Uterine smooth muscle cell (primary cell): ENCODE measurements around the gene FCHO1. TPM values are rescaled to one million over a fixed set of nuclear protein-coding genes. Genes with fewer than 3 reads are reported as not detected.

Experiments
- total RNA-seq: library from RNA; depleted of rRNA; stranded (reverse); fragments of >200 nt; gene quantifications from 2 replicates; pipeline ENCODE4 v1.2.3, GENCODE V29; 2014

The FCHO1 gene, protein sequence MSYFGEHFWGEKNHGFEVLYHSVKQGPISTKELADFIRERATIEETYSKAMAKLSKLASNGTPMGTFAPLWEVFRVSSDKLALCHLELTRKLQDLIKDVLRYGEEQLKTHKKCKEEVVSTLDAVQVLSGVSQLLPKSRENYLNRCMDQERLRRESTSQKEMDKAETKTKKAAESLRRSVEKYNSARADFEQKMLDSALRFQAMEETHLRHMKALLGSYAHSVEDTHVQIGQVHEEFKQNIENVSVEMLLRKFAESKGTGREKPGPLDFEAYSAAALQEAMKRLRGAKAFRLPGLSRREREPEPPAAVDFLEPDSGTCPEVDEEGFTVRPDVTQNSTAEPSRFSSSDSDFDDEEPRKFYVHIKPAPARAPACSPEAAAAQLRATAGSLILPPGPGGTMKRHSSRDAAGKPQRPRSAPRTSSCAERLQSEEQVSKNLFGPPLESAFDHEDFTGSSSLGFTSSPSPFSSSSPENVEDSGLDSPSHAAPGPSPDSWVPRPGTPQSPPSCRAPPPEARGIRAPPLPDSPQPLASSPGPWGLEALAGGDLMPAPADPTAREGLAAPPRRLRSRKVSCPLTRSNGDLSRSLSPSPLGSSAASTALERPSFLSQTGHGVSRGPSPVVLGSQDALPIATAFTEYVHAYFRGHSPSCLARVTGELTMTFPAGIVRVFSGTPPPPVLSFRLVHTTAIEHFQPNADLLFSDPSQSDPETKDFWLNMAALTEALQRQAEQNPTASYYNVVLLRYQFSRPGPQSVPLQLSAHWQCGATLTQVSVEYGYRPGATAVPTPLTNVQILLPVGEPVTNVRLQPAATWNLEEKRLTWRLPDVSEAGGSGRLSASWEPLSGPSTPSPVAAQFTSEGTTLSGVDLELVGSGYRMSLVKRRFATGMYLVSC
- total RNA-seq, result 0.33 and 1.00 TPM in 2 replicates

DNA sequence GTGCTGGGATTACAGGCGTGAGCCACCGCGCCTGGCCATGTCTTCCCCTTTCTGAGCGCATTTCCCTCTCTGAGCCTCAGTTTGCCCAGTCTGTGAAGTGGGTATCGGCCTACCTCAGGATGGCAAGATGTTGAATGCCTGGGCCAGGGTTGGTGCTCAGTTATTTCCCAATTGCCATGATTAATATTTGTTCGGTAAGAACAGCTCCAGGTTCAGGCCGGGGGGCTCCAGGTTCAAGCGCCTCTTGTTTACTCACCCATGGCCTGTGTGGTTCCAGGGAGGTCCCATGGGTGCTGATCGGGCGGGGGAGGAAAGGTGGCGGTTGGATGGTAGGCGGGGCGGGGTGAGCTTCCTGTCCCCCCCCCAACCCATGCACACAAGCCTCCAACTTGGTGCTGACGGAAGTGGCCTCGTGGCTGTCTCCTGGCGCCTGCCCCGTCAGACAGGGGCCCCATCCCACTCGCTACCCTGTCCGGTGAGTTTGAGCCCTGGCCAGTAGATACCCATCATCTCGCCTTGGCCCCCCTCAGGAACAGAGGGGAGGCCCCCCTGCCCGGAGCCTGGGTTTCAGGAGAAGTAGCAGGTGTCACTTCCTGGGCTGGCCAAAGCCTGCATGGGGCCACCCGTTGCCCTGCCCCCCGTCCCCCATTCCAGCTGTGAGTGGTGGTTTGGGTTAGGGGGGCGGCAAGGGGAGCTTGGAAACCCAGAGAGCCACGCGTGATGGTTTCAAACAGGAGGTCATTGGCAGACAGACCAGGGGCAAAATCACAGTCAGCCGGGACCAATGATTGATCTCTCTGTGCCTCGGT lies at the start of gene FCHO1:
FCHO1 (plus strand) TSS at position 375 of the 809 bp plus-strand sequence. CDS start 3,688 bp downstream, outside the sequence.

GRCh38 chr19:17718947-17719711 lies 32.1 kb upstream of the FCHO1 start, which contains the start of gene MAP1S:
Gene MAP1S, plus strand, starts transcription at chr19:17719480. Its CDS starts 23 bp downstream, at chr19:17719503.

DNA sequence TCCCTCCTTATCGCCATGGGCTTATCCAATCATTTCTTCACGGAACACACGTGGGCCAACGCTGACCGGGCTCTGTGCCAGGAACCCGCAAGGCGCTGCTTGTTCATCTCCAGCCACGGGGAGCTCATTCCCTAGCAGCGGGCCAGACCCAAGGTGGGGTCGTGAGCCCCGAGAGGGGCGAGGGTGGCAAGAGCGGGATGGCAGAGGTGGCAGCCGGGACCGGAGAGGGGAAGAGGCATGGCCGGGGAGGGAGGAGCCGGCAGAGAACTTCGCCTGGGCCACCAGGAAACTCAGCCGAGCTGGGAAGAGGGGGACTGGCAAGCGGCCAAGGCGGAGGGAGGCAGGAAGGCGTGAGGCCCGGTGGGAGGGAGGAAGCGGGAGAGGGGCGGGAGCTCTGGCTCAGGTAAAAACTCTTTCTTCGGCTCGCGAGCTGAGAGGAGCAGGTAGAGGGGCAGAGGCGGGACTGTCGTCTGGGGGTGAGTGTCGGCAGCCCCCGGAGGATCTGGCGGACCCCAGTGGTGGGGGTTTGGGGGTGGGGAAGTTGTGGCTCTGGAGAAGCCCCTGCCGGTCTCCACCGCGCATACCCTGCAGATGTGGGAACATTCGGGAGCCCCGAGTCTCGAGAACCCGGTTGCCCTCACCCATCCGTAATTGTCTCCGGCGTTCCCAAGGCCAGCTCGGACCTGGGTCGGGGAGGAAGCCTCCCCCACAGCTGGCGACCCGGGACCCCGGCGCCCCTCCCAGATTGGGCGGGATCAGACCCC lies 43.6 kb downstream of the FCHO1 start, which contains the start of gene B3GNT3:
B3GNT3 (plus strand) TSS at position 408 of the 764 bp plus-strand sequence. CDS start 12,670 bp downstream, outside the sequence.

DNA sequence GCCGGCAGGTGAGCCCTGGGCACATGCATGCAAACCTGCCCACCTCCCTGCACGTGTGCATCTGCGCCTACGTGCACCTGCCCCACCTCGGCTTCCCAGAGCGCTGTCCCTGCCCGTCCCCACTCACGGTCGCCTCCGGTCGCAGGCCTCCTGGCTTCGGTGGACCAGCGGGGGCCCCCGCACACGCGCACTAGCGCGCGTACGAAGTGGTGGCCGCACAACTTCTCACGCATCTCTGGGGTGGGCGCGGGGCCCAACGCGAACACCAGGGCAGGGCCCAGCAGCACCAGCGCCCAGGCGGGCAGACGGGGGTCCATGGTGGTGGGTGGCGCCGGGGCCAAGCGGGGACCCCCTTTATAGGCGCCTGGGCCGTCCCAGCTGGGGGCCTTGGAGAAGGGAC lies 69.9 kb downstream of the FCHO1 start, which contains the start of gene INSL3:
INSL3 (minus strand) TSS at position 330 of the 400 bp plus-strand sequence; CDS start at position 317, 13 bp downstream.

Other genes with a start within 250 kb of the FCHO1 start
- 38.1 and 64.4 TPM in 2 replicates for gene PGLS, start 239.8 kb upstream of the FCHO1 start, total RNA-seq
- 102 and 118 TPM in 2 replicates for gene COLGALT1, start 195.8 kb upstream of the FCHO1 start, total RNA-seq
- 0.44 and 1.1 TPM in 2 replicates for gene UNC13A, start 63.1 kb upstream of the FCHO1 start, total RNA-seq
- gene MAP1S, start 32.0 kb upstream of the FCHO1 start, total RNA-seq, result 15.7 and 16.2 TPM in 2 replicates
- gene B3GNT3, start 43.7 kb downstream of the FCHO1 start, total RNA-seq, result not detected in 2 replicates
- gene INSL3, start 70.0 kb downstream of the FCHO1 start, total RNA-seq, result not detected in 2 replicates
- gene JAK3, start 96.5 kb downstream of the FCHO1 start, total RNA-seq, result 0.55 and 1.5 TPM in 2 replicates
- gene RPL18A, start 108.4 kb downstream of the FCHO1 start, total RNA-seq, result 831 and 949 TPM in 2 replicates
- not detected in 2 replicates for gene SLC5A5, start 120.5 kb downstream of the FCHO1 start, total RNA-seq
- gene CCDC124, start 181.5 kb downstream of the FCHO1 start, total RNA-seq, result 36.0 and 43.5 TPM in 2 replicates
- gene KCNN1, start 215.6 kb downstream of the FCHO1 start, total RNA-seq, result under 0.01 and 0.11 TPM in 2 replicates